CD4-positive, alpha-beta T cell treated with Interferon gamma for 1 hour (primary cell): ENCODE results near the gene MAPK6.
"Not testable (repeated sequence)": the region's sequence is repeated elsewhere in the genome, so short reads cannot be mapped to it uniquely, and the experiment has no call there.

Experiments
- DNase-seq: peaks from one replicate; pipeline ENCODE4 v3.0.0-alpha.2; 2020

Gene MAPK6

GRCh38 chr15:52018693-52019393 is at the start of gene MAPK6:
Gene MAPK6, plus strand, starts transcription at chr15:52019219. Its CDS starts 27,242 bp downstream, at chr15:52046461.
- peak; percentile 93 for DNase-seq

- DNase-seq: no peak
Measured at GRCh38 chr15:51969728-51970127, 49.3 kb upstream of the MAPK6 start.

- DNase-seq: no peak
Measured at GRCh38 chr15:51970132-51970817, 48.7 kb upstream of the MAPK6 start.

- DNase-seq: no peak
Measured at GRCh38 chr15:51971032-51971374, 48.0 kb upstream of the MAPK6 start.

- peak; percentile 92 for DNase-seq
Measured at GRCh38 chr15:51971375-51972133, 47.5 kb upstream of the MAPK6 start, which contains the start of gene LEO1. Gene LEO1, minus strand, starts transcription at chr15:51971778. Its CDS starts 33 bp downstream, at chr15:51971745.

GRCh38 chr15:51973220-51973619 is 45.8 kb upstream of the MAPK6 start:
- DNase-seq: no peak

- DNase-seq: no peak
Measured at GRCh38 chr15:51973775-51974174, 45.2 kb upstream of the MAPK6 start.

- peak; percentile 20 for DNase-seq
Measured at GRCh38 chr15:51982013-51982769, 36.8 kb upstream of the MAPK6 start.

- no peak for DNase-seq
Measured at GRCh38 chr15:51982770-51983103, 36.3 kb upstream of the MAPK6 start.

- DNase-seq: no peak
Measured at GRCh38 chr15:51991141-51991540, 27.9 kb upstream of the MAPK6 start.

- no peak for DNase-seq
Measured at GRCh38 chr15:51992953-51993352, 26.1 kb upstream of the MAPK6 start.

- no peak for DNase-seq
Measured at GRCh38 chr15:52002351-52002750, 16.7 kb upstream of the MAPK6 start.

- DNase-seq: not testable (repeated sequence)
Measured at GRCh38 chr15:52003089-52003488, 15.9 kb upstream of the MAPK6 start.

- DNase-seq: no peak
Measured at GRCh38 chr15:52003710-52004109, 15.3 kb upstream of the MAPK6 start.

GRCh38 chr15:52004806-52005205 is 14.2 kb upstream of the MAPK6 start:
- no peak for DNase-seq

GRCh38 chr15:52005748-52006701 is 13.0 kb upstream of the MAPK6 start:
- DNase-seq: no peak

GRCh38 chr15:52006702-52007340 is 12.2 kb upstream of the MAPK6 start:
- DNase-seq: no peak

- no peak for DNase-seq
Measured at GRCh38 chr15:52008359-52008697, 10.7 kb upstream of the MAPK6 start.

- no peak for DNase-seq
Measured at GRCh38 chr15:52008698-52009434, 10.2 kb upstream of the MAPK6 start.
